GM12878 (cell line): ENCODE measurements around the gene AMER2. TPM values are rescaled to one million over a fixed set of nuclear protein-coding genes. Genes with fewer than 3 reads are reported as not detected.

Source experiments
- CHD2 ChIP-seq: IDR thresholded peaks from 2 replicates; pipeline ENCODE4 v1.6.1; 2011; ENCODE audit warnings: low read depth, low read length, improper control_type of control experiment, borderline replicate concordance
- E2F8 ChIP-seq: fragments of 450-650 bp; IDR thresholded peaks from 2 replicates; pipeline ENCODE4 v1.6.1; 2018; ENCODE audit warnings: mild to moderate bottlenecking, low read depth, moderate library complexity; ENCODE audit not compliant: partially characterized antibody
- ESRRA ChIP-seq: IDR thresholded peaks from 2 replicates; pipeline ENCODE4 v1.6.1; 2012; ENCODE audit warnings: mild to moderate bottlenecking, low read length, improper control_type of control experiment
- FOXM1 ChIP-seq: IDR thresholded peaks from 2 replicates; pipeline ENCODE4 v1.6.1; 2012; ENCODE audit warnings: low read depth, mild to moderate bottlenecking, inconsistent platforms, low read length, moderate library complexity
- GABPA ChIP-seq: IDR thresholded peaks from 2 replicates; pipeline ENCODE4 v1.6.1; 2014; ENCODE audit warnings: antibody characterized with exemption, low read depth, mild to moderate bottlenecking, inconsistent platforms
- IRF4 ChIP-seq: IDR thresholded peaks from 2 replicates; pipeline ENCODE4 v1.6.1; 2011; ENCODE audit warnings: low read depth, low read length
- JUNB ChIP-seq: IDR thresholded peaks from 2 replicates; pipeline ENCODE4 v1.6.1; 2016; ENCODE audit warnings: antibody characterized with exemption, mild to moderate bottlenecking
- KDM1A ChIP-seq: fragments of 200-600 bp; sonication (generic); IDR thresholded peaks from 2 replicates; pipeline ENCODE4 v1.6.1; 2016; ENCODE audit warnings: borderline replicate concordance
- LARP7 ChIP-seq: fragments of 450-650 bp; IDR thresholded peaks from 2 replicates; pipeline ENCODE4 v1.6.1; 2017; ENCODE audit warnings: mild to moderate bottlenecking
- MEF2A ChIP-seq: IDR thresholded peaks from 2 replicates; pipeline ENCODE4 v1.6.1; 2011; ENCODE audit warnings: low read depth, mild to moderate bottlenecking, low read length, moderate library complexity; ENCODE audit not compliant: insufficient read depth
- MXI1 ChIP-seq: fragments of 150-350 bp; IDR thresholded peaks from 2 replicates; pipeline ENCODE4 v1.6.1; 2011; ENCODE audit warnings: low read depth, mild to moderate bottlenecking, inconsistent platforms, low read length, improper control_type of control experiment
- NR2F1 ChIP-seq: fragments of 450-650 bp; conservative IDR thresholded peaks from 2 replicates; pipeline ENCODE4 v1.6.1; 2017; ENCODE audit warnings: mild to moderate bottlenecking
- PAX8 ChIP-seq: fragments of 450-650 bp; IDR thresholded peaks from 2 replicates; pipeline ENCODE4 v1.6.1; 2017; ENCODE audit warnings: mild to moderate bottlenecking, moderate library complexity
- PML ChIP-seq: IDR thresholded peaks from 2 replicates; pipeline ENCODE4 v1.6.1; 2012; ENCODE audit warnings: low read length, inconsistent platforms
- POLR2A ChIP-seq: IDR thresholded peaks from 2 replicates; pipeline ENCODE4 v1.6.1; 2011; ENCODE audit warnings: low read depth, mild to moderate bottlenecking, low read length
- RAD21 ChIP-seq: IDR thresholded peaks from 2 replicates; pipeline ENCODE4 v1.6.1; 2011; ENCODE audit warnings: mild to moderate bottlenecking, low read depth, low read length, moderate library complexity; ENCODE audit not compliant: insufficient read depth
- RBBP5 ChIP-seq: fragments of 200-600 bp; sonication (generic); conservative IDR thresholded peaks from 2 replicates; pipeline ENCODE4 v1.6.1; 2016
- SIN3A ChIP-seq: IDR thresholded peaks from 2 replicates; pipeline ENCODE4 v1.6.1; 2012; ENCODE audit warnings: low read depth, low read length, improper control_type of control experiment
- SREBF1 ChIP-seq: IDR thresholded peaks from 2 replicates; pipeline ENCODE4 v1.6.1; 2012; ENCODE audit warnings: mild to moderate bottlenecking, low read length
- SREBF2 ChIP-seq: IDR thresholded peaks from 2 replicates; pipeline ENCODE4 v1.6.1; 2012; ENCODE audit warnings: mild to moderate bottlenecking, low read length
- SRF ChIP-seq, 2 experiments: IDR thresholded peaks; 2 replicates each; pipeline ENCODE4 v1.6.1; 2011; ENCODE audit warnings: low read depth in 2 of 2, low read length in 2 of 2, mild to moderate bottlenecking in 1 of 2, moderate library complexity in 1 of 2
- STAT3 ChIP-seq: IDR thresholded peaks from 2 replicates; pipeline ENCODE4 v1.6.1; 2011; ENCODE audit warnings: low read depth, low read length, improper control_type of control experiment
- TBL1XR1 ChIP-seq: IDR thresholded peaks from 2 replicates; pipeline ENCODE4 v1.6.1; 2012; ENCODE audit warnings: low read depth, low read length, improper control_type of control experiment
- ZBED1 ChIP-seq: IDR thresholded peaks from 2 replicates; pipeline ENCODE4 v1.6.1; 2016; ENCODE audit warnings: borderline replicate concordance
- ZNF24 ChIP-seq: fragments of 450-650 bp; IDR thresholded peaks from 2 replicates; pipeline ENCODE4 v1.6.1; 2017; ENCODE audit warnings: antibody characterized with exemption, mild to moderate bottlenecking
- ZNF592 ChIP-seq: fragments of 450-650 bp; IDR thresholded peaks from 2 replicates; pipeline ENCODE4 v1.6.1; 2017; ENCODE audit warnings: mild to moderate bottlenecking, moderate library complexity
- polyA plus RNA-seq, 11 experiments: library from polyadenylated mRNA; depleted of rRNA in 4 of 11; unstranded in 6 of 11; stranded (reverse) in 5 of 11; fragments of >200 nt; fragmentation: Nextera tagmentation in 4 of 11; fragmentation: Illumina TruSeq in 1 of 11; extraction: Ambion mirVana in 4 of 11; extraction: Trizol in 1 of 11; gene quantifications; 1 replicate in 1 of 11; 2 replicates in 10 of 11; pipeline versions ENCODE4 v1.2.1 to v1.2.3, GENCODE V29; 2011 to 2016; ENCODE audit warnings: inconsistent platforms in 2 of 11, missing spikeins in 2 of 11, low read depth in 1 of 11
- total RNA-seq, 4 experiments: library from RNA; depleted of rRNA in 3 of 4; stranded (reverse); fragments of >200 nt in 3 of 4; fragmentation: Illumina TruSeq in 1 of 4; extraction: Trizol in 1 of 4; gene quantifications; 2 replicates each; pipeline versions ENCODE4 v1.2.1 to v1.2.3, GENCODE V29; 2013 to 2021

Gene AMER2
- total and polyA plus RNA-seq, 10 of the 15 experiments (the other 5 are each of a cell fraction or from before 2014, with no cell fraction given): 0.01 to 0.34 (median 0.21) TPM

GRCh38 chr13:25180775-25181537 is 8.9 kb upstream of the AMER2 start (continued):
- TF ChIP-seq ZNF592 (no peak), POLR2A (no peak), IRF4 (peak; percentile 48; the same call in 1 of the 2 replicates), SIN3A (no peak), SRF (IDR thresholded peaks at IDR 0.05; ENCODE audit: low read depth in 2 of 2, low read length in 2 of 2) (0 out of 4 replicates have a peak, but pooled peaks of 1 of the 2 experiments have one; percentile 40), NR2F1 (peak; percentile 84), E2F8 (no peak), PML (0 out of 2 replicates have a peak, but pooled peaks have one; percentile 41), SREBF1 (no peak), ESRRA (no peak), MEF2A (0 out of 2 replicates have a peak, but pooled peaks have one; percentile 47), MXI1 (0 out of 2 replicates have a peak, but pooled peaks have one; percentile 11), FOXM1 (peak; percentile 82), SREBF2 (no peak), JUNB (peak; percentile 68), ZBED1 (peak; percentile 24), ZNF24 (no peak), GABPA (no peak), RAD21 (0 out of 2 replicates have a peak, but pooled peaks have one; percentile 2), PAX8 (no peak), CHD2 (0 out of 2 replicates have a peak, but pooled peaks have one; percentile 34), LARP7 (no peak), KDM1A (no peak), STAT3 (no peak; the same call in 1 of the 2 replicates), RBBP5 (no peak), TBL1XR1 (peak; percentile 72)
